BLaER1 (cell line): ENCODE results near the gene RPL12.

Experiments used
- H3K27ac ChIP-seq: shearing (Covaris generic); formaldehyde crosslinking; 2 replicates; pipeline ENCODE4 v1.8.1; 2022
- H3K27me3 ChIP-seq: shearing (Covaris generic); formaldehyde crosslinking; 2 replicates; pipeline ENCODE4 v1.8.1; 2022
- H3K36me3 ChIP-seq: shearing (Covaris generic); formaldehyde crosslinking; 2 replicates; pipeline ENCODE4 v1.8.1; 2022
- H3K4me1 ChIP-seq: shearing (Covaris generic); formaldehyde crosslinking; 2 replicates; pipeline ENCODE4 v1.8.1; 2022
- H3K4me2 ChIP-seq: shearing (Covaris generic); formaldehyde crosslinking; 2 replicates; pipeline ENCODE4 v1.8.1; 2022
- H3K4me3 ChIP-seq: shearing (Covaris generic); formaldehyde crosslinking; 2 replicates; pipeline ENCODE4 v1.8.1; 2022
- H3K9ac ChIP-seq: shearing (Covaris generic); formaldehyde crosslinking; 2 replicates; pipeline ENCODE4 v1.8.1; 2022
- H3K9me3 ChIP-seq: shearing (Covaris generic); formaldehyde crosslinking; 2 replicates; pipeline ENCODE4 v1.8.1; 2022
- H4K20me1 ChIP-seq: shearing (Covaris generic); formaldehyde crosslinking; 2 replicates; pipeline ENCODE4 v1.8.1; 2022
- Cebpa-rat ChIP-seq: shearing (Covaris generic); IDR thresholded peaks from 2 replicates; pipeline ENCODE4 v1.8.1; 2022

RPL12 gene

GRCh38 chr9:127398275-127398647 is 52.9 kb downstream of the RPL12 start:
- Histone ChIP-seq H3K27me3 (peaks cover 25% of the 10 kb centered on the region; the same call in 1 of the 2 replicates), H4K20me1 (peaks cover 39% of the 10 kb centered on the region), H3K4me1 (peaks cover 16% of the 10 kb centered on the region), H3K36me3 (0 out of 2 replicates have a peak, but pooled peaks cover 11% of the 10 kb centered on the region), H3K9ac (peak overlapping the region; percentile 81; the same call in 1 of the 2 replicates), H3K9me3 (no peaks in the 10 kb centered on the region), H3K4me3 (peak overlapping the region; percentile 85), H3K27ac (no peak overlapping the region), H3K4me2 (peak overlapping the region; percentile 93)
- no peak for TF ChIP-seq Cebpa-rat
